Esophagus squamous epithelium (tissue), 5 donors: ENCODE results near the gene PARD3. TPM values are rescaled to one million over a fixed set of nuclear protein-coding genes. Genes with fewer than 3 reads are reported as not detected.

Experiments
- DNase-seq: peaks from one replicate; lab custom pipeline; 2025; lab: John Stamatoyannopoulos, UW
- H3K27ac ChIP-seq, 4 donors: fragments of 200-600 bp; sonication (generic); one replicate each; pipeline ENCODE4 v1.5.1; 2016 to 2019; ENCODE audit warnings: mild to moderate bottlenecking in 1 of 4
- H3K27me3 ChIP-seq, 4 donors: fragments of 200-600 bp; sonication (generic); 1 replicate in 3 of 4; 2 replicates in 1 of 4; pipeline versions ENCODE4 v1.5.1 to v1.6.0; 2017 to 2021; ENCODE audit warnings: antibody characterized with exemption in 1 of 4
- H3K36me3 ChIP-seq, 3 donors: fragments of 200-600 bp; sonication (generic); one replicate each; pipeline ENCODE4 v1.5.1; 2016 to 2019
- H3K4me1 ChIP-seq, 3 donors: fragments of 200-600 bp; sonication (generic); one replicate each; pipeline ENCODE4 v1.5.1; 2017 to 2019
- H3K4me3 ChIP-seq, 4 donors: fragments of 200-600 bp; sonication (generic); 1 replicate in 3 of 4; 2 replicates in 1 of 4; pipeline ENCODE4 v1.5.1; 2016 to 2019; ENCODE audit warnings: mild to moderate bottlenecking in 2 of 4, moderate library complexity in 1 of 4
- H3K9me3 ChIP-seq, 3 donors: fragments of 200-600 bp; sonication (generic); one replicate each; pipeline ENCODE4 v1.5.1; 2016 to 2019
- CTCF ChIP-seq, 6 experiments: fragments of 450-650 bp in 4 of 6; fragments of 200-600 bp in 2 of 6; sonication (generic) in 2 of 6; IDR thresholded peaks; one replicate each; pipeline ENCODE4 v1.5.1; 2016 to 2019; ENCODE audit warnings: antibody characterized with exemption in 6 of 6, mild to moderate bottlenecking in 4 of 6, moderate library complexity in 4 of 6
- POLR2A ChIP-seq, 4 donors: fragments of 450-650 bp; IDR thresholded peaks; one replicate each; pipeline ENCODE4 v1.6.1; 2017; ENCODE audit warnings: antibody characterized with exemption in 4 of 4, mild to moderate bottlenecking in 4 of 4, moderate library complexity in 3 of 4
- WGBS, 2 donors: methylation state at CpG; one replicate each; pipeline ENCODE4 v1.1.5; 2018; 5-methylcytosine and 5-hydroxymethylcytosine counted together
- intact Hi-C: fragments of 100-400 bp; cut with DNase I; formaldehyde crosslinking; loops from one replicate; pipeline ENCODE4 v1.15.0; 2022
- total RNA-seq, 4 donors: library from RNA; depleted of rRNA; stranded (reverse); fragments of >200 nt; gene quantifications; one replicate each; pipeline ENCODE4 v1.1.0, GENCODE V29; 2016
- donor health status: DM: yes; HTN: yes; CAD: no.

The PARD3 gene
- total RNA-seq, 4 donors from 2014 or later: 57.3 to 114 (median 81.7) TPM

GRCh38 chr10:34607894-34608293, 207.2 kb downstream of the PARD3 start:
- intact Hi-C loops: no loop called here
- H3K27ac ChIP-seq: no peak overlapping the region
- DNase-seq: no peak
- H3K36me3 ChIP-seq: no peaks in the 10 kb centered on the region
- WGBS, 2 donors: 75 to 82% methylated on average over 3 of the region's 3 CpGs
- no peaks in the 10 kb centered on the region for H3K27me3 ChIP-seq
- H3K4me1 ChIP-seq: peaks cover 0 to 3% (median 0%) of the 10 kb centered on the region in 3 donors
- no peak overlapping the region for H3K4me3 ChIP-seq
- H3K9me3 ChIP-seq: no peaks in the 10 kb centered on the region
- TF ChIP-seq CTCF (IDR thresholded peaks at IDR 0.05) (no peak), POLR2A (IDR thresholded peaks at IDR 0.05) (no peak)

- H3K9me3 ChIP-seq: no peaks in the 10 kb centered on the region
- intact Hi-C loops: no loop called here
- H3K27ac ChIP-seq: no peak overlapping the region
- no peak for DNase-seq
- H3K27me3 ChIP-seq: no peaks in the 10 kb centered on the region
- H3K4me1 ChIP-seq: no peaks in the 10 kb centered on the region
- H3K36me3 ChIP-seq: no peaks in the 10 kb centered on the region
- TF ChIP-seq POLR2A (IDR thresholded peaks at IDR 0.05) (no peak), CTCF (IDR thresholded peaks at IDR 0.05) (no peak)
- 55 to 73% methylated on average over 4 of the region's 4 CpGs for WGBS, 2 donors
- H3K4me3 ChIP-seq: no peak overlapping the region
These were observed 208.2 kb downstream of the PARD3 start for GRCh38 chr10:34606890-34607289.

GRCh38 chr10:34602478-34602877, 212.6 kb downstream of the PARD3 start:
- no peak overlapping the region for H3K27ac ChIP-seq
- no peak for DNase-seq
- no peak for TF ChIP-seq CTCF (IDR thresholded peaks at IDR 0.05)
- no peak for TF ChIP-seq POLR2A (IDR thresholded peaks at IDR 0.05)
- intact Hi-C loops: no loop called here
- H3K36me3 ChIP-seq: no peaks in the 10 kb centered on the region
- no peaks in the 10 kb centered on the region for H3K9me3 ChIP-seq
- no peaks in the 10 kb centered on the region for H3K4me1 ChIP-seq
- WGBS, 2 donors: 92% methylated on average over 4 of the region's 4 CpGs
- no peaks in the 10 kb centered on the region for H3K27me3 ChIP-seq
- H3K4me3 ChIP-seq: no peak overlapping the region

GRCh38 chr10:34601691-34602090, 213.4 kb downstream of the PARD3 start:
- Histone ChIP-seq H3K27me3 (no peaks in the 10 kb centered on the region), H3K4me3 (no peak overlapping the region)
- DNase-seq: no peak

More at GRCh38 chr10:34601691-34602090, 213.4 kb downstream of the PARD3 start:
- Histone ChIP-seq H3K36me3 (no peaks in the 10 kb centered on the region), H3K9me3 (no peaks in the 10 kb centered on the region), H3K4me1 (no peaks in the 10 kb centered on the region), H3K27ac (no peak overlapping the region)
- TF ChIP-seq CTCF (IDR thresholded peaks at IDR 0.05) (no peak), POLR2A (IDR thresholded peaks at IDR 0.05) (no peak)
- intact Hi-C loops: no loop called here
- WGBS, 2 donors: 88 to 89% methylated on average over 4 of the region's 4 CpGs
